CD4-positive, alpha-beta T cell treated with Interferon gamma for 1 hour (primary cell): ENCODE results near the gene ADAM21.
"Not testable (repeated sequence)": the region's sequence is repeated elsewhere in the genome, so short reads cannot be mapped to it uniquely, and the experiment has no call there.

ENCODE experiments used
- DNase-seq: peaks from one replicate; pipeline ENCODE4 v3.0.0-alpha.2; 2020

Gene ADAM21

GRCh38 chr14:70451874-70452273, at the start of gene ADAM21:
Gene ADAM21 (plus strand): TSS chr14:70452174. CDS start chr14:70457500, 5,326 bp downstream.
- no peak for DNase-seq

DNA sequence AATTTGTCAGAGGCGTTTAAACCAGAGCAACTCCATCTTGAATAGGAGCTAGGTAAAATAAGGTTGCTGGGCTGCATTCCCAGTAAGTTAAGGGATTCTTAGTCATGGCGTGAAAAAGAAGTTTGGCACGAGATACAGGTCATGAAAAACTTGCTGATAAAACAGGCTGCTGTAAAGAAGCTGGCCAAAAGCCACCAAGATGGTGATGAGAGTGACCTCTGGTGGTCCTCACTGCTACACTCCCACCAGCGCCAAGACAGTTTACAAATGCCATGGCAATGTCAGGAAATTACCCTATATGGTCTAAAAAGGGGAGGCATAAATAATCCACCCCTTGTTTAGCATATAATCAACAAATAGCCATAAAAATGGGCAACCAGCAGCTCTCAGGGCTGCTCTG, 48.6 kb upstream of the ADAM21 start:
- not testable (repeated sequence) for DNase-seq

- DNase-seq, result not testable (repeated sequence)
These were observed 45.8 kb upstream of the ADAM21 start for GRCh38 chr14:70406216-70406615.

DNA sequence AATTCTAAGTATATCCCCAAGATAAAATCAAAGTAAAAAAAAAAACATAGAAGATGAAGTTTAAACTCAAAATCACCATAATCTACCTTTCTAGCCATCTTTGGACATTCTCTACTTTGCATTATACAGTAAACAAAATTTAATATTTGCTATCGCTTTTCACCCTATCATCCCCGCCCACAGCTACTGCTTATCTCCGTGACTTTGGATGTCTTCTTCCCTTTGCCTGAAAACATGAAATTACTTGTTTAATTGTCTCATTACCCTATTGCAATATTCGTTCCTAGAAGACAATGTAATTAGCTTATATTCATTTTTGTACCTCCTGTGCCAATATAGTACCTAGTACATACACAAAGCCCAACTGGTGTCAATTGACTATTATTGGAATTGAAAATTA, 44.4 kb upstream of the ADAM21 start:
- DNase-seq, result no peak

DNA sequence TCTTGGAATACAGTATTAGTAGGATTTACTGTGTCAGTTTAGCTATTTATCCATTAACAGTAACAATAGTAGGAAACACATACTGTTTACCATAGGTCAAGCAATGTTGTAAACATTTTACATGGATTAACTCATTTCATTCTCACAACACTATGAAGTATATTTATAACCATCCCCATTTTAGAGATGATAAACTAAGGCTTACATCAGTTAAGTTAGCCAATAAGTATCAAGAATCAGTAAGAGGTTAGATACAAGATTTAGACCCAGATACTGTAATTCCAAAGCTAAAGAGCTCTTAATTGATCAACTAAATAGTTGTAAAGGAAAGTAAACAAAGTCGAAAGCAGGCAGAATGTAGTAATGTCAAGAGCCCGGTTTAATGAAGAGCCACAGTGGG, 36.2 kb upstream of the ADAM21 start:
- no peak for DNase-seq

- DNase-seq, result no peak
These were observed 35.6 kb upstream of the ADAM21 start for GRCh38 chr14:70416338-70416724.

DNA sequence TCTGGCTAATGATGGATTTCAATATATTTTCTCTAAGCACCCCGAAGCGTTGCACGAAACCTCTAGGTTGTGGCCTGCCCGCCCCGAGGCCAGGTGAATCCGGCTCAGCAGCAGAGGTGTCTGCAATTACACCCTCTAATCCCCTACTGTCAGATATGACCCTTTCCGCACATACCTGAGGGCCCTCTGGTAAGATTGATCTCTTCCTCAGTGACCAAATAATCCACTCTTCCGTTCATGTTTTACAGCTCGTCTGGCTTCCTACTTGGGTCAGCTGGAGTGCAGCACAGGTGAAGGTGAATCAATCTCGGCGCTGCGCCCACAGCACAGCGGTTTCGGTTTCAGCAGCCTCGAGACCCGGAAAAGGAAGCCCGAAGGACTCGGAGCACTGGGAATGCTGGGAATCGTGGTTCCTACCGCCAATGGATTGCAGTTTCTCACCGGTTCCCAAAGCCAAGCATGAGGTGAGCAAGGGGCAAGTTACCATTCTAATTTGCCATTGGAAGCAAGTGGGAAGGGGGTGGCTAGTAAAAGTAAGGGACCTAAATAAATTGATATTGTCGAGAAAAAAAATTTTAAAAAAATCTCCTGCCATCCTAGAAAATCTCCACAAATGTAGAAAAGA, 35.1 kb upstream of the ADAM21 start, which contains the start of gene SYNJ2BP:
TSS of gene SYNJ2BP (minus strand) at position 366 of the 625 bp plus-strand sequence. CDS start at position 239, 127 bp downstream.
- peak; percentile 37 for DNase-seq

DNA sequence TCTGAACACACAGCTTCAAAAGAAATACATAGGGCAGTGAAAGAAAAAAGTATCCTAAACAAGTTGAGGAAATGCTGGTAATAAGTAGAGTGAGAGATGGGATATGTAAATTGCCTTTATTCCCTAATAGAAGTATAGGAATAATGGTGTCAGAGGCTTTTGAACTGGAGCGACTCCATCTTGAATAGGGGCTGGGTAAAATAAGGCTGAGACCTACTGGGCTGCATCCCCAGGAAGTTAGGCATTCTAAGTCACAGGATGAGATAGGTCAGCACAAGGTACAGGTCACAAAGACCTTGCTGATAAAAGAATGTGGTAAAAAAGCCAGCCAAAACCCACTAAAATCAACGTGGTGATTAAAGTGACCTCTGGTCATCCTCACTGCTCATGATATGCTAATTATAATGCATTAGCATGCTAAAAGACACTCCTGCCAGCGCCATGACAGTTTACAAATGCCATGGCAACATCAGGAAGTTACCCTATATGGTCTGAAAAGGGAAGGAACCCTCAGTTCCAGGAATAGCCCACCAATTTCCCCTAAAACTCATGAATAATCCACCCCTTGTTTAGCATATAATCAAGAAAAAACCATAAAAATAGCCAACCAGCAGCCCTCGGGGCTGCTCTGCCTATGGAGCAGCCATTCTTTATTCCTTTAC, 32.6 kb upstream of the ADAM21 start:
- DNase-seq, result not testable (repeated sequence)

- no peak for DNase-seq
These were observed 29.4 kb upstream of the ADAM21 start for GRCh38 chr14:70422538-70422937.

GRCh38 chr14:70425354-70425753, 26.6 kb upstream of the ADAM21 start:
- no peak for DNase-seq

DNA sequence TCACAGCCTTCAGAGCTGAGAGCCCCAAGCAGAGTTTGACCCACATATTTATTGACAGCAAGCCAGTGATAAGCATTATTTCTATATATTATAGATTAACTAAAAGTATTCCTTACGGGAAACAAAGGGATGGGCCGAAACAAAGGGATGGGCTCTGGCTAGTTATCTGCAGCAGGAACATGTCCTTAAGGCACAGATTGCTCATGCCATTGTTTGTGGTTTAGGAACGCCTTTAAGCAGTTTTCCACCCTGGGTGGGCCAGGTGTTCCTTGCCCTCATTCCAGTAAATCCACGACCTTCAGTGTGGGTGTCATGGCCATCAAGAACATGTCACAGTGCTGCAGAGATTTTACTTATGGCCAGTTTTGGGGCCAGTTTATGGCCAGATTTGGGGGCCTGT, 25.4 kb upstream of the ADAM21 start:
- DNase-seq, result not testable (repeated sequence)

- DNase-seq, result no peak
These were observed 15.1 kb upstream of the ADAM21 start for GRCh38 chr14:70436867-70437266.

DNA sequence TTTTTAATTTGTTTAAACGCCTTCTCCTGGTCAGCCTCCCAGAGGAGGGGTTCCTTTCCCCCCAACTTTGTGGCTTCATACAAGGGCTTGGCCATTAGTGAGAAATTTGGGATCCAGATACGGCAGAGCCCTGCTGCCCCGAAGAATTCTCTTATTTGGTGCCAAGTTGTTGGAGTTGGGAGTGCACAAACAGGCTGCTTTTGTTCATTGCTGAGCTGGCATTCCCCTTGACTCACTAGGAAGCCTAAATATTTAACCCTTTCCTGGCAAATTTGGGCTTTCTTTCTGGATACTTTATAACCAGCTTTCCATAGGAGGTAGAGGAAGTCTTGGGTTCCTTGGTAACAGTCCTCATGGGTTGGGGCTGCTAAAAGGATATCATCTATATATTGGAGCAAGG, 10.3 kb upstream of the ADAM21 start:
- no peak for DNase-seq

GRCh38 chr14:70442750-70443149, 9.2 kb upstream of the ADAM21 start:
- DNase-seq, result no peak

- DNase-seq, result no peak
These were observed 3.2 kb upstream of the ADAM21 start for GRCh38 chr14:70448633-70449340.

DNA sequence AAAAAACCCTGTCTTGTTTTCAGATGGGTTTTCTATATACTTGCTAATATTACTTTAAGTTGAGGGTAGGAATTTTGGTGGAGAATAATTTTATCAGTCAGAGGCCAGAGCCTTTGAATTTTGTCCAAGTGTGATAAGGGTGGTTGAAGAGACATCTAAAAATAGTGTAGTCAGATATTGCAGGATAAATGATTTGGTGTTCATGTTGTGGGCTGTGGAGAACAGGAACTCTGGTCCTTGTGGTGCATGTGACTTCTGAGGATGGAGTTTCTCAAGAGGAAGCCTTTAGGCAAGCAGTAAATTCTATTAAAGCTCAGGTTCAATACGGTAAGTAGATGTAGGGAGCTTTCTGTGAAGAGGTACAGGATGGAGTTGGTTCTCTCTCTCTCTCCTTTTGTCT, 2.8 kb downstream of the ADAM21 start:
- no peak for DNase-seq

DNA sequence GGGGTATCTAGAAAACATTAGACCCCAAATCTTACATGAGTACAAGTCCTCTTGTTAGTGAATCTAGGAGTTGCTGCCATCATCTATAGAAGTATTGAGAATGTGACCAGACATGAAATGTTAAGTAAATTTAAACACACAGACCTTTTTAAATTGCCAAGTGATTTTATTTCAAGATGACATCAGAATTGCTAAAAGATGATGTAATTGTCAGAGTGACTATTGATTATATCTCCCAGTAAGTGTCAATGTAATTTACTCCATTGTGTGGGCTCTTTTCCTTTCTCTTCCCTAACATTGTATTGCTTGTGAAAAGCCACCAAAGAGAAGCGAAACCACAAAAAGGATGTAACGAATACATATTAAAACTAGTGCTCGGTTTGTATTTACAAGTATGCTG, 16.8 kb downstream of the ADAM21 start:
- no peak for DNase-seq

- DNase-seq, result not testable (repeated sequence)
These were observed 19.0 kb downstream of the ADAM21 start for GRCh38 chr14:70470863-70471563.

- no peak for DNase-seq
These were observed 20.5 kb downstream of the ADAM21 start for GRCh38 chr14:70472253-70473159.

- DNase-seq, result no peak
These were observed 21.9 kb downstream of the ADAM21 start for GRCh38 chr14:70473825-70474224.

GRCh38 chr14:70475459-70475858, 23.5 kb downstream of the ADAM21 start:
- not testable (repeated sequence) for DNase-seq
